HG02642 (cell line): ENCODE results near the gene HDAC4.

Experiments used
- ATAC-seq: cut with Tn5 transposase; IDR thresholded peaks from one replicate; pipeline ENCODE4 v1.9.1; 2021; ENCODE audit warnings: mild to moderate bottlenecking; ENCODE audit not compliant: unreplicated experiment, poor library complexity

HDAC4 gene

DNA sequence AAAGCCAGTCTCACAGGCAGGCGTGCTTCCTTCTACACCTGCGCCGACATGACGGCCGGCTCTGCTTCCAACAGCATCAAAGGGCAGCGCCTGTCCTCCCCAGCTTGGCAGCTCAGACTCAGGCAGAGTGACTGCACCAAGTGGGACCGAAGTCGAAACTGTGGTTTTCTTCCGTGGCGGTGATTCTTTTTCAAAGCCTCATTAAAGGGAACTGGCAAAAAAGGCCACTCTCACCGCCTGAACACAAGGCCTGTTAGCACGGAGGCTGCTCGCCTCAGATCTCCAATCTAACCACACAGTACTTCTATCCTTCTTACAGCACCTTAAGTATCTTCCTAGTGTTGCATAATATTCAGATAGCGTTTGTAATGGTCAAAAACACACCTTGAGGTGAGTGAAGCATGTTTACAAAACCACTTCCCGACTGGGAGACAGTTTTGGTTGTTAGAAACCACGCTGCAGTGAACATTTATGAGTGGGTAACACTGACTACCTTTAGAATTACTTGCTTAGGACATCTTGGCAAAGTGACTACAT is 236.4 kb downstream of the HDAC4 start:
- ATAC-seq = no peak

DNA sequence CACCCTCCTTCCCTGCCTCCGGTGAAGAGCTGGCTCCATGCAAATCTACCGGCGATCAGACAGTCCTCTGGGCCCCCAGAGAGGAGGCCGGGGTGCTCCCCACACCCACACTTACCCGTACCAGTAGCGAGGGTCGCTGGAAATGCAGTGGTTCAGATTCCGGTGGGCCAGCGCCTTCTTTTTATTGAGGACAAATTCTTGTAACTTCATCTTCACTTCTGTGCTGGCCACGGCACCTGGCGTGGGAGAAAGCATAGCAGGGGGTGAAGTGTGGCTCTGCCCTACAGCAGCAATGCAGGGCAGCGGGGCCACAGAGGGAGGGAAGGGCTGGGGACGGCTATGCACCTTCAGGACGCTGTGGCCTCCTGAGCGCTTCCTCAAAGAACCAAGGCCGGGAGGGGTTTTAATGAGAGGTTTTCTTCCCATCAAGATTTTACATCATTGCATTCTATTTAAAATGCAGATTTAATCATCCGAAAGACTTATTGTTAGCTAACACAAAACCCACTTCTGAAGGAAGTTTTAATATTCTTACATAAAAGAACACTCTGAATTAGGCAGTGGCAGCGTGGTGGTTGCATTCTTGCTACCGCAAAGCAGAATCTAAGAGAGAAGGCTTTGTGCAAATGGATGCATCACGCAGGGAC is 237.0 kb downstream of the HDAC4 start:
- ATAC-seq = no peak

DNA sequence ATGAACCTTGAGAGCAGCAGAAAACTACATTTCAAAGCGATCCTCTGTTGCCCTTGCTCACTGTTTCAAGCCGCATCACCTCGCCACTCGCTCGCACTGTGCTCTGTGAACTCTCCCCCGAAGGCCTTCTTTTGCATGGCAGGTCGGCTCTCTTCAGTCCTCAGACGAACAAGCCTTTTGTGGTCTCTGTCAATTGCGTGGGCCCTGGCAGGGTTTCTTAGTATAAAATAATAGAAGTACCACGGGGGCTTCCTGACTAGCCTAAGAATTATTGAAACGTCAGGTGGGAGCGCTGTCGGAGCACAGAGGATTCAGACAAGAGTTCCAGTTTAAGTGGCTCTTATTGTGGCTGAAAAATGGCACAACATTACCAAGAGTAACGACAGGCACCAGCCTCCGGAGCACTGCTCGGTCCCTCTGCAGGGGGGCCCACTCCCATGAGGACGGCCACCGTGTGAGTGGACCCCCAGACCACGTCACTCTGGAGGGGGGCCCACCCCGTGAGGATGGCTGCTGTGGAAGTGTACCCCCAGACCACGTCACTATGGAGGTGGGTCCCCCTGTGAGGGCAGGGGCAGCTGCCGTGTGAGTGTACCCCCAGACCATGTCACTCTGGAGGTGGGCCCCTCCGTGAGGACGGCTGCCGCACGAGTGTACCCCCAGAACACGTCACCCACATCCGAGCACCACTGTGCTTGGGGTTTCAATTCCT is 237.7 kb downstream of the HDAC4 start:
- ATAC-seq = no peak

DNA sequence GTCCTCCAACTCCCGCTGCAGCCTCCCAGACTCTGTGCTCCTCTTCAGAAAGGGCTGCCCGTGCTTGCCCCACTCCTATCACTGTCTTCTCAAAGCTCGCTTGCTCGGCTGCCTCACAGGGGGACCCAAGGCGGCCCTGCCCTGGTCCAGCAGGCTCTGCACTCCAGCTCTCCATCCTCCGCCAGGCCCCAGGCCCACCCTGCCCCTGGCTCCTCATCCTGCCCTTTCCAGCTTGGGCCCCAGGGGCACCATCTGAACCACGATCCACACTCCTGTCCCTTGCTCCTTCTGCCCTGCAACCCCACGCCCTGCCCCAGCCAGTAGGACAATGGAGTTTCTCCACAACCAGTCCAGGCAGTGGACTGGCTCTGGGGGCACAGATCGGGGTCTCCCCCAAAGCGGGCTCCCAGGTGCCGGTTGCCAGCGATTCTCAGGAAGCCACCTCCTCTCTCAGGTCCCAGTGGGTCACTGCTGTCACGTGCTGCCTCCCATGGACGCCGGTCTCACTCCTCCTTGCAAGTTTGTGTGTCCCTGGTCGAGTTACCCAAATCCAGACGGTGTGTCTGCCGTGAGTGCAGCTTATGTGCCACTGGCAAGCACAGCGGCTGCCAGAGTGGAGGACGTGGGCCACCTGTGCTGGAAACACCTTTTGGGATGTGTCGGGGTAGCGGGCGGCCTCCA is 238.5 kb downstream of the HDAC4 start:
- no peak for ATAC-seq

DNA sequence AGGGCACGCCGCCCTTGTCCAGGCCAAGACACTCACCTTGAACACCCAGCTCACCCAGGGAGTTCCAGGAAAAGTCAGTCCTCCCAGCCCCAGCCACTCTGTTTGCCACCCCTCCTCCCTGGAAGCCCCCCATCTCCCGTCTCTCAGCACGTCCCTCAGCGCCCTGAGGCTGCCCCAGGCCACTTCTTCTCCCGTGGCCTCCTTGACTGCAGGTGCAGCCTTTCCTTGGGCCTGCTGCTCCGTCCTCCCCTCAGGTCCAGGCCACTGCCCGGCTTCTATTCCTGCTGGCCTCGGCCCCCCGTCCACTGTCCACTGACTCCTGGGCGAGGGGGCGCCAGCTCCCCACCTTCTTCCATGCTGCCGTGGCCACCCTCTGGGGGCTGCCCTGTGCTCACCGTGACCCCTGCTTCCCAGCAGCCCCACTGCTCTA is 239.1 kb downstream of the HDAC4 start:
- ATAC-seq = no peak

DNA sequence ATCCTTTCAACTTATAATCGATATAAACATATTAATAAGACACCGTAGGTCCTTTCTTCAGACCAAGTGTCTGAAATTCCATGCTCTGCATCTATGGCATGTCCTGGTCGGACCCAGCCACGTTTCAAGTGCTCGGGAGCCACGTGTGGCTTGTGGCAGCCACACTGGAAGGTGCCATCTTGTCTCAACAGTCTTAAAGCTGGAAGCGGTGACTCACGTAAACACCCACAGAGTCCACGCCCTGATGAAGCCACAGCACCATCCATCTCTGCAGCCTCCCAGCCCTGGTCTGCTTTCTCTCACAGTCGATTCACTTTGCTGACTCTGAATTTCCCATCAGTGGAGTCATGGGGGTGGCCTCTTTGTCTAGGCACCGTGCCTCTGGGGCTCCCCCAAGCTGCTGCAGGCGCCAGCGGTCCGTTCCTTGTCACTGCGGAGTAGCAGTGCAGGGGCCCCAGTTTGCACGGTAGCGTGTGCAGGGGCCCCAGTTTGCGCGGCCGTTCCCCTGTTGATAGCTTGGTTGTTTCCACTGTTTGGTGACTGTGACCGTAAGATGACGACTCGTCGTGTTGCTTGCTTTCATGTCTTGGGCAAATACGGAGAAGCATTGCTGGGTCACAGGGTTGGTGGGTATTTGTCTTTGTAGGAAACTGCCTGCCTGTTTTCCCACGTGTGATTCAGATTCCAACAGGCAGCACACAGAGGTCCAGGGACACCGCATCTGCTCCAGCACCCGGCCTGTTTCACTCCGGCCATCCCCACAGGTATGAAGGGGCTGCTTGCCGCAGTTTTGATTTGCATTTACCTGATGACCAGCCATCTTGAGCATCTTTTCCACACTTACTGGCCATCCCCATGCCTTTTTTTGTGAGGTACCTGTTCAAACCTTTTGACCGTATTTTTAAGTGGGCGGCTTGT is 240.3 kb downstream of the HDAC4 start:
- ATAC-seq = no peak

DNA sequence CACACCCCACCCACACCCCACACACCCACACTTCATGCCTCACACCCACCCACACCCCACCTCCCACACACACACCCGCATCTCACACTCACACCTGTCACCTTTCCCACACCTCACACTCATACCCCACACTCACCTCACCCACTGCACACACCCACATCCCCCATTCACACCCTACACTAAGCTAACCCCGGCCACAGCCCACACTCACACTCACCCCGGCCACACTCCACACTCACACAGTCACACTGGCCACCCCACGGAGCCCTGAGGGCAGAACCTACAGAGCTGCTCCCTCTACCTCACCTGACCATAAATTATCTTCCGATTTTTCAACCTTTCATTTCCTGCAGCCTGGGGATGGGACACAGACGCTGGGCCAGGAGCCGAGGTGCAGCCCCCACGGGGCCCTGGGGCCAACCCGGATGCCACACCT is 241.3 kb downstream of the HDAC4 start:
- no peak for ATAC-seq

DNA sequence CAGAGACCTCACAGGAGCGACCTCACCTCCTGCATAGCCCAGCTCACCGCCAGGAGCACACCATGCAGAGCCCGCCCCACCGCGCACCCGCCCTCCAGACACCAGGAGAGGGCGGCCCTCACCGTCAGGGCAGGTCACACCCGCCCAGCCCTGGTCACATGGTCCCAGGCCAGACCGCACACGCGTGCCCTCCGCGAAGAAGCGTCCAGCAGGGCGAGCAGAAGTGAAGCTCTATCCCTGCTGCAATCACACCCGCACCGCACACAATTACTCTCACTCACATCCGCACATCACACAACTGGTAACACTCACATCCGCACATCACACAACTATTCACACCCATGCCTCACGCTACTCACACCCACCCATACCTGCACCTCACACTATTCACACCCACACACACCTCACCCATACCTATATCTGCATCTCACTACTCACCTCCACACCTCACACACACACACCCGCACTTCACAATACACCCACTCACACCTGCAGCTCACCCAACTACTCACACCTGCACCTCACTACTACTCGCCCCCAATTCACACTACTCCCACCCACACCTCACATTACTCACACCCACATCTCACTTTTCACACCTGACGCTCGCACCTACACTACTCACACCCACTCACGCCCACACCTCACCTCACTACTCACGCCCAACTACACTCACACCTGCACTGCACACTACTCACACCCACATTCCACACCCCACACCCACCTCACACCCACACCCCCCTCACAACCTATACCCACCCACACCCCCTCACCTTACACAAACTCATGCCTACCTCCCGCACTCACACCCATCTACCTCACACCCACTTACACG is 242.0 kb downstream of the HDAC4 start:
- no peak for ATAC-seq

DNA sequence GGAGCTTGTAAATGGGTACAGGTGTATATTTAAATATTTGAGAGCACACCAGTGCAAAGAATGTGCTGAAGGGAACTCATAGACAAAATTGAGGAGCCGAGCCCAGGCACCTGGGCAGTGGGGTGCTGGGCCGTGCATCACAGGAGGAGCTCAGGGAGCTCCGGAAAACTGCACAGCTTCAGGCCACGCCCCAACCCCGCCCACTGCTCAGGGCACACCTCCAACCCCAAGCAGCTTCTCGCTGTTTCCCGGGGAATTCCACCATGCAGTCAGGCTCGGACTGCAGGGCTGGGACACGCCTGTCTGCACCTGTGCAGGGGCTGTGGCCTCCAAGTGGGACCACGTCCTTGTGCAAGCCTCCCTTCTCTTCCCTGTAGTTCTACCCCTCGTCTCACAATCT is 243.0 kb downstream of the HDAC4 start:
- ATAC-seq = no peak

DNA sequence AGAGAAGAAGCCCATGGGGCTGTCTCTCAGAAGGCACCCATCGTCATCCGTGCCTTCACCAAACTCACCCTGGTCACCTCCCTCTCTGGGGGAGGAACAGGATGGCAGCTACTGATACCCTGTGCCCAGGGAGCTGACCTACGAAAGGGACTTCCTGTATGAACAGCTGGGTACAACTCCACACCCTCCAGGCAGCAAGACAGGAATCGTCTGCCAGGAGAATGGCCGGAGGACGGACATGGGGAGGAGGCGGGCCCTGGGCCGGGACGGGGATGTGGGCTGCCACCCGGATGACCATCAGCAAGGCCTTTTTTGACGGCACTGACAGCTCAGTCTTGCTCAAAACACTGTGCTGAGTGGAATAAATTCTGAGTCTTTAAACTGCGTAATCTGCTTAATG is 243.6 kb downstream of the HDAC4 start:
- ATAC-seq = no peak

DNA sequence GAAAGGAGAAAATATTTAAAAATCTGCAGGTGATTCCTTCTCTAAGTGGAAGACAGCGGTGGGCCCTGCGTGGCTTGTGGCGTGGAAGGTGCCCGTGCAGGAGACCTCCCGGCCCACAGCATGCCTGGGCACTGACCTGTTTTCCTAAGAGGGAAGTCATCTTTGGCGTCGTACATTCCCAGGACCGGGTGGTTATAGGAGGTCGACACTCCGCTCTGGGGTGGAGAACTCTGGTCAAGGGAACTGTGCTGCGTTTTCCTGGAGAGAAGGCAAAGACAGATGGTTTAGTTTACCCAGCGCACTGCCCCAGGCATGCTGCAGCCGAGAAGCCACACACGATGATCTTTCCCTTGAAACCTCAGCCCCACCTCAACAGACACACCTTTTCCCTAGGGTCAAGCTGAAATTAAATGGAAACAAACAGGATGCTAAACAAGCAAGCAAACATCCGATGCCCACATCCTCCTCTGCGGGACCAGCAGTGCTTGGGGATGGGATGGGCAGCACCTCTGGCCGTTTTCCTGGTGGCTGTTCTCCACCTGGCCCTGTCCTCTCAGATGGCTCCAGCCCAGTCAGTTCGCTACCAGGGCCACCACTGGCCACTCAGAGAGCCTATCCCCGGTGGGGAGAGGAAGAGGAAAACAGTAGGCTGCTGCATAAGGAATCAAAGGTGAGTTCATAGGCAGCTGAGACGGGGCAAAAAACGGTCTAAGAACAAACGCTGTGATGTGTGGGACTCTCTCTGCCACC is 244.1 kb downstream of the HDAC4 start:
- ATAC-seq = no peak

DNA sequence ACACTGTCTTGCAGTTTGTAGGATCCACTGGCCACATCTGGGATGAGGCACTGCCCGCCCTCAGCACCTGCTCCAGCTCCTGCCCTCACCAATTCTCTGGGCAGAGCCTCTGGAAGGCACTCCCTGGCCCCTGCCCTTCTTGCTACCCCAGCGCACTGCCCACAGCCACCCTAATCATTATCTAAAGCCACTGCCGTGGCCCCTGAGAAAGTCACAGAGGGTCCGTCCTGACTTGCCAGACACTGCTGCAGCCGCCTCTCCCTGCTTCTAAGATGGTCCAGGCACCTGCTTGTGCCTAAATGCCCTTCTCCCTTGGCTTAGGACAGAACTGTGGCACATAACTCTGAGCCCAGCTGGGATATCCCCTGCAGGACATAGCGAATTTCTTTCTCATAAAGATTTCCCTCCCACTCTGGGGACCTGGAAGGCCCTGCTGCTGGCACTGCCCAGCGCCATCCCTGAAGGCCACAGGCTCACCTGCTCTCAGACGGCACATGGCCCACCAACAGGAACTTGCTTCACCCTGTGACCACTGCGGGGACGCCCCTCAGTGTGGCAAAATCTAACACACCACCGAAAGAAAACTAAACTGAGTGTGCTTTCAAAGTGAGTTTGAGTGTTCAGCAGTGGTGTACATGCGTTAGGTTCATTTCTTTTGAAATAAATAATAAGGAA is 244.9 kb downstream of the HDAC4 start:
- no peak for ATAC-seq

DNA sequence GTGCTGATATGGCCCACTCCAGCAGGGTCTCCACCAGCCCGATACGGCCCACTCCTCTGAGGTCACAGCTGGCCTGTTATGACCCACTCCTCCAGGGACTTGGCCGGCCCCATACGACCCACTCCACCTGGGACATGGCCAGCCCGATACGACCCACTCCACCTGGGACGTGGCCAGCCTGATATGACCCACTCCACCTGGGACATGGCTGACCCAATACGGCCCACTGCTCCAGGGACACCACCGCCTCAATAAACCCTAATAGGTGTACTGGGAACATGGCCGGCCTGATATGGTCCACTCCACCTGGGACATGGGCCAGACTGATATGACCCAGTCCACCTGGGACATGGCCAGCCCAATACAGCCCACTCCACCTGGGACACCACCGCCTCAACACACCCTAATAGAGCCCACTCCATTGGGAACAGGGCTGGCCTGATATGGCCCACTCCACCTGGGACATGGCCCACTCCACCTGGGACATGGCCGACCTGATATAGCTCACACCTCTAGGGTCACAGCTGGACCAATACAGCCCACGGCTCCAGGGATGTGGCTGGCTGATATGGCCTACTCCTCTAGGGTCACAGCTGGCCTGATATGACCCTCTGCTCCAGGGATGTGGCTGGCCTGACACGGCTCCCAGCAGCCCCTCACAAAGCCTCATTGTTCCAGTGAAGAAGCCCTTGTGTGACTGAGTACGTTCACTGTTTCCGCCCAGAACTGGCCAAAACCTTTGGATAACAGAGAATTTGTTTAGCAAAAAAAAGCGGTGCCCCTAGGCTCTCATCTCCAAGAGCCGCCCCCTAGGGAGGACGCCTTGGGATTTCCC is 245.6 kb downstream of the HDAC4 start:
- ATAC-seq = no peak

DNA sequence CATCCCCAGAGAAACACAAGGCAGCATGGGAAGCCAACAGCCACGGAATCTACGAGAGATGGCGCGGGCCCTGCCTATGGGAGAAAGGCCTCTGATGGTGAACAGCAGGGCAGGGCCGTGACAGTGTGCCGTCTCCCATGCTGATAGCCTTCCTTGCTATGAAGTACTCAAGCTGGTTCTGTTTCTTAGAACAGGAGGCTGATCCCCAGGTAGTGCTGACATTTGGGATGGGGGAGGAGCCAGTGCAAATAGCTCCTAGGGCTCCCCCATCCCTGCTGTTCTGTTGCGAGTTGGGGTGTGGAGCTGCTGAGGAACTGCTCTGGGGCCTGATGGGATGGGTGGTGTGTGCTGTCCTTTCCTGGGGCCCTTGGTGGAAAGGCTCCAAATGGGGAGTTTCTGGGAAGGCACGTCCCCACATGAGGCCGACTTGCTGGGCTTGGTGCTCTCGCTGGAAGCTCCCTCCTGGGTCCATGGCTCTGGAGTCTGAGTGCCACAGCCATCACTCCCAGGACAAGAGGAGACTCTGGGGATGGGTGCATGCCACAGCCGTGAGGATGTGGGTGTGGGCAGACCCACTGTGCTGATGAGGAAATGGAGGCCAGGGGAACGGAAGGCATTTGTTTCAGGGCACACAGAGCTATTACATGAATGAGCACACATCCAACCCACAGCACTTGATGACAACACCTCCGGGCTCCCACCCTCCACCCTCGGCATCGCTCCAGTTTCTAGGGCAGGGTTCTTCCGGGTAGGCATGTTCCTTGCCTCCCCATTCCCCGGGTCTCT is 246.8 kb downstream of the HDAC4 start:
- ATAC-seq = no peak

DNA sequence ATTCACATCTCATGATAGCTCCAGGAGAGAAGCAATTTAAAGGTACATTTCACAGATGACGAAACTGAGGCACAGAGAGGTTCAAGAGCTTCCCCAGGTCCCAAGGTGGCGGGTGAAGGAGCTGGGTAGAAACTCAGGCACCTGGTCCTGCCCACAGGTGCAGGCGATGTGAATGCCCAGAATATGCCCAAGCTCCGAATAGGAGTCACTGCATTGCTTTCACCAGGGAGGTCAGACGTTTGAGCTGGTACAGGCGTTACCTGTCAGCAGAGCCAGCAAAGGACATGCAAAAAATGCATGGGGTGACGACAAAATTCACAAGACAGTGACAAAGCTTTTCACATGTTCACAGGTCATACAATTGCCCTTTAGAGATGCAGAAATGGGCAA is 247.9 kb downstream of the HDAC4 start:
- ATAC-seq = no peak

DNA sequence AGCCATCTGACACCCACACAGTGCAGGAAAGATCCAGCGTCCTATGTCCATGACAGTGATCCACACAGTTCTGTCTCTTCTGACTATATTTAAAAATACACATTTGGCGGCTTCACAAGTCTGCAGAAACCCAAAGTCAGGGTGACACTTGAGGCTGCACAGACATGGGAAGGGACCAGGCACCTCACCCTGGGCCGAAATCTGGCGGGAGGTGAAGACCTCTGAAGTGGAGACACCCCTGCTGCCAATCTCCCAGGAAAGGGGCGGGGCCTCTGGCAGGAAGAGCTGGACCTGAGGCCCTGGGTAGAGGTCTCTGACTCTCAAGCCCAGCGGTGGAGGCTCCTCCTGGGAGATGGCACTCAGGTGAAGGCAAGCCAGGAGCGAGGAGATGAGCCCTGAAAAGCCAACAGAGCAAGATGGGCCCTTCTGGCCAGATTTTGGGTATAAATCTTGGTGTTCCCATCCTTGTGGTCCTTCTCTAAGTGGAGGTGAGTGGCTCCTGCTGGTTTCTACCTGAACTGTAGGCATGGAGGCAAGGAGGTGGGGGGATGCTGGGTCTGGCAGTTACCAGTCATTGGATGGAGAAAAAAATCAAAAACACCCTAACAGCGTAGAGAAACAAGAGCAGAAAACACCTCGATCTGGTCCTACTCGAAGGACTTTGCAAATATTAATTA is 248.4 kb downstream of the HDAC4 start:
- no peak for ATAC-seq
